ENCODE results near the gene LRFN2.

DNA sequence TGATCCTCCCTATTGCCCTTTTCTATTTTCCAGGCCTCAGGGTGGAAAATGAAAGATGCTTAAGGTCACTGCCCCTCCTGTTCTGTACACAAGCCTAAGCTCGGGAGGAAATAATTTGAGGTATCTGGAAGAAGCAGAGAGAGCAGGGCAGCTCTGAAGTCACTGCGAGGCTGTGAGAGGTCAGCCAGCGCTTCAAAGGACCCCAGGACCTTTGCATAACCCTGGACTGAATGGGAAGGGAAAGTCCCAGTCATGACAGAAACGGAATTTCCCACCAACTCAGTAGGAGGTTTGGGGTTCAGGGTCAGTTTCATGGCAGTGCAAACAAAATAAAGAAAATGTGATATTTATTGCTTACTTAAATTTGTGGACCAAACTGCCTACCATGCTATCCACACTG, 58.1 kb downstream of the LRFN2 start:
- TF ChIP-seq POLR2AphosphoS5 (IDR thresholded peaks at IDR 0.05), result no peak
- no peak for TF ChIP-seq CTCF (IDR thresholded peaks at IDR 0.05)
